AG09309 (cell line): ENCODE measurements around the gene GTF2IRD1.
A peak's percentile ranks its signal among the peaks of the same experiment; 100 is the strongest.
"Not testable (repeated sequence)": the region's sequence is repeated elsewhere in the genome, so short reads cannot be mapped to it uniquely, and the experiment has no call there.

Experiments used
- DNase-seq: peaks from one replicate; pipeline ENCODE4 v3.0.0-alpha.2; 2010; ENCODE audit warnings: low read depth
- H3K4me3 ChIP-seq: 2 replicates; pipeline ENCODE4 v1.5.1; 2011; ENCODE audit warnings: mild to moderate bottlenecking, low read depth, low read length, moderate library complexity; ENCODE audit not compliant: control insufficient read depth
- TF ChIP-seq, protein P1 (sequence below): IDR thresholded peaks from 2 replicates; pipeline ENCODE4 v1.5.1; 2011; ENCODE audit warnings: mild to moderate bottlenecking, low read depth, low read length, inconsistent platforms; ENCODE audit not compliant: insufficient read depth, control insufficient read depth; ENCODE audit errors: missing control alignments

GTF2IRD1 gene

DNA sequence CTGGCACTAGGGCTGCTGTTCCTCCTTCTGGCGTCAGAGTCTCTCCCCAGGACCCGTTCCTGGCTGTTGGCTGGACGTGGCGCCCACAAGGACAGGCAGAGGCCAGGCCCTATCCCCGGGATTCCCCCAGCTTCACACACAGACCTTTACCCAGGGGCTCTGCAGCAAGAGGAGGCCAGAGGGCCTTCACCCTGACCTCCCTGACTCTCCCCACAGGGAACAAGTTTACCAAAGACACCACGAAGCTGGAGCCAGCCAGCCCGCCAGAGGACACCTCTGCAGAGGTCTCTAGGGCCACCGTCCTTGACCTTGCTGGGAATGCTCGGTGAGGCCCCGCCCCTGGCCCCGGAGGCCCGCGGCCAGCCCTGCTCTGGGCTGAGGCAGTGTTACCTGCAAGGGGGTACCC lies 82.2 kb downstream of the GTF2IRD1 start:
- DNase-seq = no peak
- TF ChIP-seq, protein P1, sequence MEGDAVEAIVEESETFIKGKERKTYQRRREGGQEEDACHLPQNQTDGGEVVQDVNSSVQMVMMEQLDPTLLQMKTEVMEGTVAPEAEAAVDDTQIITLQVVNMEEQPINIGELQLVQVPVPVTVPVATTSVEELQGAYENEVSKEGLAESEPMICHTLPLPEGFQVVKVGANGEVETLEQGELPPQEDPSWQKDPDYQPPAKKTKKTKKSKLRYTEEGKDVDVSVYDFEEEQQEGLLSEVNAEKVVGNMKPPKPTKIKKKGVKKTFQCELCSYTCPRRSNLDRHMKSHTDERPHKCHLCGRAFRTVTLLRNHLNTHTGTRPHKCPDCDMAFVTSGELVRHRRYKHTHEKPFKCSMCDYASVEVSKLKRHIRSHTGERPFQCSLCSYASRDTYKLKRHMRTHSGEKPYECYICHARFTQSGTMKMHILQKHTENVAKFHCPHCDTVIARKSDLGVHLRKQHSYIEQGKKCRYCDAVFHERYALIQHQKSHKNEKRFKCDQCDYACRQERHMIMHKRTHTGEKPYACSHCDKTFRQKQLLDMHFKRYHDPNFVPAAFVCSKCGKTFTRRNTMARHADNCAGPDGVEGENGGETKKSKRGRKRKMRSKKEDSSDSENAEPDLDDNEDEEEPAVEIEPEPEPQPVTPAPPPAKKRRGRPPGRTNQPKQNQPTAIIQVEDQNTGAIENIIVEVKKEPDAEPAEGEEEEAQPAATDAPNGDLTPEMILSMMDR = no peak
- no peak overlapping the region for H3K4me3 ChIP-seq

DNA sequence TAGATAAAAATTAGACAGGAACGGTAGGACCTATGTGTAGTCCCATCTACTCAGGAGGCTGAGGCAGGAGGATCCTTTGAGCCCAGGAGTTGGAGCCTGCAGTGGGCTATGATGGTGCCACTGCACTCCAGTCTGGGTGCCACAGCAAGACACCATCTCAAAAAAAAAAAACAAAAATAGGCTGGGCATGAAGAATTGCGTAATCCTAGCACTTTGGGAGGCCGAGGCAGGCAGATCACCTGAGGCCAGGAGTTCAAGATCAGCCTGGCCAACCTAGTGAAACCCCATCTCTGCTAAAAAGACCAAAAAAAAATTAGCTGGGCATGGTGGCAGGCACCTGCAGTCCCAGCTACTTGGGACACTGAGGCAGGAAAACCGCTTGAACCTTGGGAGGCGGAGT lies 88.2 kb downstream of the GTF2IRD1 start:
- not testable (repeated sequence) for DNase-seq, H3K4me3 ChIP-seq

DNA sequence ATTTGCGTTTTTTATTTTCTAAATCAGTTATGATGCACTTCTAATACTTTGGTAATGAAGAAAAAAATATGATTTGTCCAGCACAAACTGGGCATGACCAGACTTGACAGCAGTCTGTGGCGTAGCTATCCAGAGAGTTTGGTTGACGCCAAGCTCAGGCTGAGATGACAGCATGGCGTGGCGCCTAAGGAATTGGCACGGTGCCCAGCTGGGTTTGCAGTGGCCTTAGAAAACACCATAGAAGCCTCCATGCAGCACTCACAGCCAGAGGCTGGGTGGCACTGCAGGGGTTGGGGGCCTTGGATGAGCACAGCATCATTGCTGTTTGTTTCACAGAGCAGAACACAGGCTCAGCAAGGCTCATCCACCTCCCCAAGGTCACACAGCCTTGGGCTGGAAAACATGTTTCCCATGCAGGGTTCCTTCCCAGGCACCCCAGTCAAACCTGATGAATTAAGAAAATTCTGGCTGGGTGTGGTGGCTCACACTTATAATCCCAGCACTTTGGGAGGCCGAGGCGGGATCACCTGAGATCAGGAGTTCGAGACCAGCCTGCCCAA lies 88.9 kb downstream of the GTF2IRD1 start:
- DNase-seq = no peak
- H3K4me3 ChIP-seq = no peak overlapping the region
- TF ChIP-seq, protein P1 = no peak

GRCh38 chr7:74544706-74545469 lies 91.2 kb downstream of the GTF2IRD1 start:
- no peak for DNase-seq

DNA sequence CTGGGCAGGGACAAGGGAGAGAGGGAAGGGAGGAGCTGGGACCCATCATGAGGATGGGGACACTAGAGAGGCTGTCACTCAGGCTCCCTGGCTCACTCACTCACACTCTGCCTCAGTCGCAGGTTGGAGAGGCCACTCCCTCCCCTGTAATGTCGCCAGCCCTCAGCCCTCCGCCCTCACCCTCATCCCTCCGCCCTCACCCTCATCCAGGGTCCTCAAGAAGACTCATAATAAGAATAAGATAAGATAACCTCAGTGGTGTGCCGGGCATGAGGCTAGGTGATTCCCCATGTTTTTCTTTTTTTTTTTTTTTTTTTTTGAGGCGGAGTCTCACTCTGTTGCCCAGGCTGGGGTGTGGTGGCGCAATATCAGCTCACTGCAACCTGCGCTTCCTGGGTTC lies 92.2 kb downstream of the GTF2IRD1 start:
- TF ChIP-seq, protein P1 = no peak
- no peak overlapping the region for H3K4me3 ChIP-seq
- DNase-seq = no peak

More at GRCh38 chr7:74544706-74545469, 91.2 kb downstream of the GTF2IRD1 start:
- TF ChIP-seq, protein P1 = peak; percentile 56
- H3K4me3 ChIP-seq = no peak overlapping the region

DNA sequence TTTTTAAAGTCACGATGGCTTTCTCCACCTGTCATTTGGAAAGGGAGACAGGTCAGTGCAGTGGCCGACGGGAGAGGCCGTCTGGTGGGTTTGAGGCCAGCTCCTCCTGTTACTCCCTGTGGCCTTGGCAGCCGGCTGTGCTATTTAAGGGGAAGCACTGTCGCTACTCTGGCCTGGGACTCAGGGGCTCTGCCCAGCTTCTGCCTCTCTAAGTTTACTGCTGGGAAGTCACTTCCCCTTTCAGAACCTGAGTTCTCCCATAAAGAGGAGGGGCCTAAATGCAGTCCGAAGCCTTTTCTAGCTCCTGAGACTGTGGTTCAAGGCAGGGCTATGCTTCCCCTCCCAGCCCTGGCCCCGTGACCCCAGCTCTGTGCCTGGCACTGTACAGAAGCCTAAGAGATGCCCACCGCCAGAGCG lies 99.9 kb downstream of the GTF2IRD1 start:
- not testable (repeated sequence) for DNase-seq, H3K4me3 ChIP-seq

DNA sequence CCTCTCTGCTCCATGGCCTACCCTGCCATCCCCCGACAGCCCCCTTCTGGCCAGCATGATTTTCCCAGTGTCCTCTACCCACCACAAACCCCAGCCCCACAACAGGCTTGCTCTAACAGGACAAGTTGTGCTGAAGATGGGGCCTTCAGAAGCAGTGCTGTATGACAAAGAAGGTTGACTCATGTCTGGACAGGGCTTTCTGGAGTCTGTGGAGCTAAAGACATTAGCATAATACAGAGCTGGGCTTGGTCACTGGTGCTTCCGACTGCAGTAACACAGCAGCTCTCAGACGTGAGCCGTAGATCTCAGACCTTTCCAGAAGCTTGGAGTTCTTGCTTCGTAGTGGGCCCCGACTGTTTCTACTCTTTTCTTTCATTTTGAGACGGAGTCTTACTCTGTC lies 100.5 kb downstream of the GTF2IRD1 start:
- no peak for DNase-seq
- TF ChIP-seq, protein P1 = no peak
- no peak overlapping the region for H3K4me3 ChIP-seq

DNA sequence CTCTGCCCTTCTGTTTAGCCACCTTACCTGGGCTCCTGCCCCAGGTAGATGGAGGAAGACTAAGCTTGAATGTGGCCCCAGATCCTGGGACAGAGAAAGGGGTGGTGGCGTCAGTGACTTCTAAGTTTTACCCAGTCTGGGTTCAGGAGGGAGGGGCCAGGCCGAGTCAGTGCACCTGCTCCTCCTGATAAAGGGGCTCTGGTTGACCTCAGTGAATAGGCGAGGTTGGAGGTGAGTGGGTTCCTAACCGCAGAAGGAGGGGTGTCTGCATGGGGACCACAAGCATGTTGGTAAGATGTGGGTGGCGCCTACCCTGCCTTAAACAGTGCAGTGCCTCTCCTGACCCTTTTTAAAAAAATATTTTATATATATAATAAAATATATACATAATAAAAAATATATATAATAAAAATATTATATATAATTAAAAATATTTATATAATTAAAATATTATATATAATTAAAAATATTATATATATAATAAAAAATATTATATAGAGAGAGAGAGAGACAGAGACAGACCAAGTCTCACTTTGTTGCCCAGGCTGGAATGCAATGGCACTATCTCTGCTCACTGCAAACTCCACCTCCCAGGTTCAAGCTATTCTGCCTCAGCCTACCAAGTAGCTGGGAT lies 106.5 kb downstream of the GTF2IRD1 start:
- no peak overlapping the region for H3K4me3 ChIP-seq
- TF ChIP-seq, protein P1 = no peak

More for the DNA sequence above, 106.5 kb downstream of the GTF2IRD1 start:
- DNase-seq = no peak
